NB4 (cell line): ENCODE results near the gene PAX1.

Experiments used
- DNase-seq: peaks from one replicate; pipeline ENCODE4 v3.0.0; 2010; ENCODE audit warnings: low read depth
- H3K4me3 ChIP-seq: one replicate; pipeline ENCODE4 v1.5.1; 2011; ENCODE audit warnings: mild to moderate bottlenecking, low read depth, low read length, moderate library complexity
- MYC ChIP-seq: IDR thresholded peaks from 2 replicates; pipeline ENCODE4 v1.6.1; 2011; ENCODE audit warnings: low read depth, low read length
- POLR2A ChIP-seq: IDR thresholded peaks from 2 replicates; pipeline ENCODE4 v1.6.1; 2011; ENCODE audit warnings: mild to moderate bottlenecking; ENCODE audit not compliant: insufficient read length; ENCODE audit errors: extremely low read depth
- TF ChIP-seq, protein P1 (sequence below): IDR thresholded peaks from 2 replicates; pipeline ENCODE4 v1.6.1; 2011; ENCODE audit warnings: low read depth, low read length
- TF ChIP-seq, protein P2 (sequence below): IDR thresholded peaks from one replicate; pipeline ENCODE4 v1.5.1; 2012; ENCODE audit warnings: low read depth, low read length

The PAX1 gene

DNA sequence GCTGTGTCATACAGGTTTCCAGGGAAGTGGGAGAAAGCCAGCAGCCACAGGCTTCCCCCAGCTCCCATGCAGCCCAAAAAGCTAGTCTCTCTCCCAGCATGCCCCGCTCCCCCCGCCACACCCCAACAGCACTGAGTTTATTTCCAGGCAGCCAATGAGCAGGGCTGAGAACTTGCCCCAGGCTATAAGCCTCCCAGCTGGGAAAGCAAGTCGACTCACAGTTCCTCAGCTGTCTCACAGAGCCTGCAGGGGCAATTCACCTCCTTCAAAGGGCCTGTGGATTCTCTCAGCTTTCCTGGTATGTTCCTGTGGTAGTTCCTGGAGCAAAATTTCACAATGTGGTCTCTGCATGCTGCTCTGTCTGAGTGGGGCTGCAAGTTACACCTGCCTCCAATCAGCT, 34.2 kb downstream of the PAX1 start:
- no peak for DNase-seq
- no peak for TF ChIP-seq MYC
- TF ChIP-seq, protein P1, sequence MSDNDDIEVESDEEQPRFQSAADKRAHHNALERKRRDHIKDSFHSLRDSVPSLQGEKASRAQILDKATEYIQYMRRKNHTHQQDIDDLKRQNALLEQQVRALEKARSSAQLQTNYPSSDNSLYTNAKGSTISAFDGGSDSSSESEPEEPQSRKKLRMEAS = no peak
- no peak for TF ChIP-seq POLR2A
- TF ChIP-seq, protein P2, sequence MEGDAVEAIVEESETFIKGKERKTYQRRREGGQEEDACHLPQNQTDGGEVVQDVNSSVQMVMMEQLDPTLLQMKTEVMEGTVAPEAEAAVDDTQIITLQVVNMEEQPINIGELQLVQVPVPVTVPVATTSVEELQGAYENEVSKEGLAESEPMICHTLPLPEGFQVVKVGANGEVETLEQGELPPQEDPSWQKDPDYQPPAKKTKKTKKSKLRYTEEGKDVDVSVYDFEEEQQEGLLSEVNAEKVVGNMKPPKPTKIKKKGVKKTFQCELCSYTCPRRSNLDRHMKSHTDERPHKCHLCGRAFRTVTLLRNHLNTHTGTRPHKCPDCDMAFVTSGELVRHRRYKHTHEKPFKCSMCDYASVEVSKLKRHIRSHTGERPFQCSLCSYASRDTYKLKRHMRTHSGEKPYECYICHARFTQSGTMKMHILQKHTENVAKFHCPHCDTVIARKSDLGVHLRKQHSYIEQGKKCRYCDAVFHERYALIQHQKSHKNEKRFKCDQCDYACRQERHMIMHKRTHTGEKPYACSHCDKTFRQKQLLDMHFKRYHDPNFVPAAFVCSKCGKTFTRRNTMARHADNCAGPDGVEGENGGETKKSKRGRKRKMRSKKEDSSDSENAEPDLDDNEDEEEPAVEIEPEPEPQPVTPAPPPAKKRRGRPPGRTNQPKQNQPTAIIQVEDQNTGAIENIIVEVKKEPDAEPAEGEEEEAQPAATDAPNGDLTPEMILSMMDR = no peak
- H3K4me3 ChIP-seq = no peak overlapping the region

DNA sequence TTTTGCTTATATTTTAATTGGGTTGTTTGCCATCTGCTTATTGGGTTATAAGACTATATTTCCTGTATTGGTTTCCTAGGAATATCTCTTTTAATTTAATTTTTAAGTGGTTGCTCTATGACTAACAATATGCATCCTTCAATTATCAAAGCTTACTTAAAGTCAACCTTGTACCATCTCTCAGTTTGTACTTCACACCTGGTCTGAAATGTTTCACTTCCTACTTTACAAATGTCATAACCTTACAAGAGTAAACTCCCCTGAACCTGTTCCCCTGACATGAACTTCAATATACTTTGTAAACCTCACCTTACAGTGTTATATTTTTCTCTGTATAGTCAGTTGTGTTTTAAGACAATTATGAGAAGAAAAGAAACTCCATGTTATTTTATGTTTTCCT, 35.8 kb downstream of the PAX1 start:
- TF ChIP-seq, protein P2 = no peak
- TF ChIP-seq, protein P1 = no peak
- TF ChIP-seq POLR2A (no peak), MYC (no peak)
- no peak for DNase-seq
- no peak overlapping the region for H3K4me3 ChIP-seq

DNA sequence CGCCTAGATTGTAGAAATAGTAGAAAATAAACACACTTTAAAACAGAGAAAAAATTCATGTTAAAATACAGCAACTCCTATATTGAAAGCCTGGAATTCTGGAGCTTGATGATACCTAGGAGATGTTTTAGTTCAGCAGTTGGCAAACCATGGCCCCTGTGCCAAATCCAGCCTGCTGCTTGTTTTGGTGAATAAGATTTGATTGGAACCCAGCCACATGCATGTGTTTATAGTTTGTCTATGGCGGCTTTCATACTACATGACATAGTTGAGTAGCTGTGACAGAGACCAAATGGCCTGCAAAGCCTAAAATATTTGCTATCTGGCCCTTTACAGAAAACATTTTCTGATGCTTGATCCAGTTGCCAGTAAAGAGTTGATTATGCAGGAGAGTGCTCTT, 57.2 kb downstream of the PAX1 start:
- DNase-seq = no peak
- TF ChIP-seq, protein P1 = no peak
- no peak overlapping the region for H3K4me3 ChIP-seq

DNA sequence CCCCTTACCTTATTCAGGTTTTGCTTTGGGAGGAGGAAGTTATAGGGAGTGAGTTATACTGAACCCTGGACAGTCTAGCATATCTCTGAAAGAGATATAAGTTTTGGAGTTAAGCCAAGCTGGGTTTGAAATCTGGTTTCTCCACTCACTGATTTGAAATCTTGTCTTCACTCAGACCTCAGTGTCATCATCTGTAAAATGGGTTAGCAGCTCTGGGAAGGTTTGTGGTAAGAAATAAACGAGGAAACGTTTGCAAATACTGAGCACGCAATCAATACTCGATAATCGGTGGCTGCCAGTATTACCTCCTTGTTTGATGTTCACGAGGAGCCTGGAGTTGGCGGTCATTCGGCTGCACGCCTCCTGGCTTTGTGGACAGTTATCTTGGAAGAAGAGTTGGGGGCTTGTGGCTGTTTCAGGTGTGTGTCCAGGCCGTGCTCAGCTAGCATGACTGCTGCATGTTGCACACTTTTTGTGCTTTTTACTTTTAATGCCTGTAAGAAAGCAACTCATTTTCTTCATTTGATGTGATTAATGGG, 61.8 kb downstream of the PAX1 start:
- TF ChIP-seq POLR2A = no peak
- TF ChIP-seq, protein P1 = no peak
- TF ChIP-seq, protein P2 = no peak
- DNase-seq = no peak
- no peak overlapping the region for H3K4me3 ChIP-seq

DNA sequence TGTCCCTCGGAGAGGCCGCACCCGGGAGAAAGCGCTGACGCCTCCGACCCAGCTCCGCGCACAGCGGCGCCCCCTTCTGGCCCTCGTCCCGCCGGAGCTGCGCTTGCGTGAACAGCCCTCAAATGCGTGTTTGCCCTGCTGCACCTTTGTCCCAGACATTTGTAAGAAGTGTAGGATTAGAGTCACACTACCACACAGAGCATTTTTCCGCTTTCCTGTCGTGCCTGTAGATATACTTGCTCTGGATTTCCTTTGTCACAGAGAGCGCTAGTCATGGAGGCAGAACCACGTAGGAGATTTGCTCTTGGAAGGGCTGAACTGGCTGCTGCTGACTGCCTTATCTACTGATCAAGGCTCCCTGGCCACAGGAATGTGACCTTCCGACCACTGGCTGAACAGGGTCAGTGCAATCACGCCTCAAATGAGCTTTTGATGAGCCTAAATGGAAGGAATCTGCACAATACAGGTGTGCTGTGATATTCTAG, 62.3 kb downstream of the PAX1 start:
- no peak overlapping the region for H3K4me3 ChIP-seq
- peak; percentile 15 for DNase-seq
- TF ChIP-seq, protein P1 = no peak
- TF ChIP-seq, protein P2 = peak; percentile 55
- TF ChIP-seq POLR2A = no peak
